Fibroblast of villous mesenchyme (primary cell): ENCODE measurements around the gene CCDC85B. TPM values are rescaled to one million over a fixed set of nuclear protein-coding genes. Genes with fewer than 3 reads are reported as not detected.

Source experiments
- DNase-seq: peaks from one replicate; pipeline ENCODE4 v3.0.0-alpha.2; 2010; ENCODE audit warnings: low read depth
- H3K4me3 ChIP-seq: 2 replicates; pipeline ENCODE4 v1.5.1; 2011; ENCODE audit warnings: low read depth, mild to moderate bottlenecking, low read length
- total RNA-seq: library from RNA; depleted of rRNA; stranded (reverse); fragments of >200 nt; gene quantifications from 2 replicates; pipeline ENCODE4 v1.2.3, GENCODE V29; 2012
- TF ChIP-seq, protein P1 (sequence below): IDR thresholded peaks from 2 replicates; pipeline ENCODE4 v1.5.1; 2012; ENCODE audit warnings: low read depth, mild to moderate bottlenecking, low read length; ENCODE audit not compliant: insufficient read depth

Gene CCDC85B
- total RNA-seq, 1 donor = 37.1 TPM

- TF ChIP-seq, protein P1, sequence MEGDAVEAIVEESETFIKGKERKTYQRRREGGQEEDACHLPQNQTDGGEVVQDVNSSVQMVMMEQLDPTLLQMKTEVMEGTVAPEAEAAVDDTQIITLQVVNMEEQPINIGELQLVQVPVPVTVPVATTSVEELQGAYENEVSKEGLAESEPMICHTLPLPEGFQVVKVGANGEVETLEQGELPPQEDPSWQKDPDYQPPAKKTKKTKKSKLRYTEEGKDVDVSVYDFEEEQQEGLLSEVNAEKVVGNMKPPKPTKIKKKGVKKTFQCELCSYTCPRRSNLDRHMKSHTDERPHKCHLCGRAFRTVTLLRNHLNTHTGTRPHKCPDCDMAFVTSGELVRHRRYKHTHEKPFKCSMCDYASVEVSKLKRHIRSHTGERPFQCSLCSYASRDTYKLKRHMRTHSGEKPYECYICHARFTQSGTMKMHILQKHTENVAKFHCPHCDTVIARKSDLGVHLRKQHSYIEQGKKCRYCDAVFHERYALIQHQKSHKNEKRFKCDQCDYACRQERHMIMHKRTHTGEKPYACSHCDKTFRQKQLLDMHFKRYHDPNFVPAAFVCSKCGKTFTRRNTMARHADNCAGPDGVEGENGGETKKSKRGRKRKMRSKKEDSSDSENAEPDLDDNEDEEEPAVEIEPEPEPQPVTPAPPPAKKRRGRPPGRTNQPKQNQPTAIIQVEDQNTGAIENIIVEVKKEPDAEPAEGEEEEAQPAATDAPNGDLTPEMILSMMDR = no peak
- H3K4me3 ChIP-seq = peak overlapping the region; percentile 18
- peak; percentile 96 for DNase-seq
These were observed 25.4 kb downstream of the CCDC85B start for GRCh38 chr11:65915821-65916251.

- H3K4me3 ChIP-seq = peak overlapping the region; percentile 18
- TF ChIP-seq, protein P1 = no peak
These were observed 25.9 kb downstream of the CCDC85B start for GRCh38 chr11:65916391-65916790.

DNA sequence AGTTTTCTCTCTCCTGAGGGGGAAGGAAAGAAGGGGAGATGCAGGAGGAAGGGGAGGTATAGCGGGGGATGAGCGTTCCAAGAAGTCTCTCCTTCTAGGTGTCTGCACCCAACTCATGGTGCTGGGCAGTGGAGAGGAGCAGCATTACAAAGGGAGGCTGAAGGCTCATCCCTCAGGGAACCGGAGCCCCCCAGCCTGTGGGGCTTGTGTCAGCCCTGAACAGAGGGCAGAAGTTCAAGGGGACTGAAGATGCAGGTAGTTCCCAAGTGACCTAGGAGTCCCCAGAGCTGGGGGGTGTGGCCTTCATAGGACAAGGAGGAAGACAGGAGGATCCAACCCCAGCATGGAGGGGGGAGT, 26.6 kb downstream of the CCDC85B start:
- H3K4me3 ChIP-seq = peak overlapping the region; percentile 94
- no peak for DNase-seq
- TF ChIP-seq, protein P1 = no peak

More at GRCh38 chr11:65916391-65916790, 25.9 kb downstream of the CCDC85B start:
- no peak for DNase-seq

- H3K4me3 ChIP-seq = peak overlapping the region; percentile 94
- TF ChIP-seq, protein P1 = no peak
- DNase-seq = no peak
These were observed 27.1 kb downstream of the CCDC85B start for GRCh38 chr11:65917434-65918210.

DNA sequence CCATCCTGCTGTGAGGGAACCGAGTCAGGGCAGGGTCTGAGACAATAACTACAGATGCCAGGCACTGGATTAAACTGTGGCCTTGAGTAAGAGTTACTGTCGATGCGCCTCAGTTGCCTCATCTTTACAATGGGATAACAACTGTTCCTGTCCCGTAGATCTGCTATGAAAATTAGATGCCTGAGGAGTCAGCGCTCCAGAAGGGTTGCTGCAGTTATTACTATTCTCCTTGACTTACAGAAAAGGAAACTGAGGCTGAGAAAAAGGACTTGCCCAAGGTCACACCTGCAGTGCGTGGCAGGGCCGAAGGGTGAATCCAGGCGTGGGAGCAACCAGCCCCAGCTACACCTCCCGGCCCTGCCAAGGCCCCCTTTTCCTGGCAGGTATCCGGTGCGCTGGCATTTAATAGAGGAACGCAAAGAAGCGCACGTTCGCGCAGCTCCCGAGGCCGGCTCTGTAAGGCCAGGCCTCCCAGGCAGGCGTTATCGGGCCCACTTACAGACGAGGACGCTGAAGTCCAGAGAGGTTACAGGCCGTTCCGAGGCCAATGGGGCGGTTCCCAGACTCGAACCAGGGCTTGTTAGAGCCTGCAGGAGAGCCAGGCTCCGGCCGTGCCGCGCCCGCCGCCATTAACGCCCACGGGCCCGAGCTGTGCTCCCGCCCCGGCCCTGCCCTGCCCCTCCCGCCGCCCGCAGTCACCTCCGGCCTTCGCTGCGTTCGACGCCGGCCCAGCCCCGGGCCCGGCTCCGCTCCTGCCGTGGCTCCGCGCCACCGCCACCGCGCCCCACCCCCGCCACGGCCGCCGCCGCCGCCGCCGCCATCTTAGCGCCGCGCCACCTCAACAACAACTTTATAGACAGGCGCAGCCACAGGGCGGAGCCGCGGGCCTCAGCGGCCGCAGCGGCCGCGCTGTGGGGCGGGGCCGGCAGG, 28.0 kb downstream of the CCDC85B start, which contains the start of gene C11orf68:
Gene C11orf68 (minus strand): TSS at position 852 of the 930 bp plus-strand sequence. CDS start 31 bp downstream, at position 821.
- H3K4me3 ChIP-seq = peak within 1 kb of the TSS; percentile 94
- TF ChIP-seq, protein P1 = no peak
- DNase-seq = no peak

DNA sequence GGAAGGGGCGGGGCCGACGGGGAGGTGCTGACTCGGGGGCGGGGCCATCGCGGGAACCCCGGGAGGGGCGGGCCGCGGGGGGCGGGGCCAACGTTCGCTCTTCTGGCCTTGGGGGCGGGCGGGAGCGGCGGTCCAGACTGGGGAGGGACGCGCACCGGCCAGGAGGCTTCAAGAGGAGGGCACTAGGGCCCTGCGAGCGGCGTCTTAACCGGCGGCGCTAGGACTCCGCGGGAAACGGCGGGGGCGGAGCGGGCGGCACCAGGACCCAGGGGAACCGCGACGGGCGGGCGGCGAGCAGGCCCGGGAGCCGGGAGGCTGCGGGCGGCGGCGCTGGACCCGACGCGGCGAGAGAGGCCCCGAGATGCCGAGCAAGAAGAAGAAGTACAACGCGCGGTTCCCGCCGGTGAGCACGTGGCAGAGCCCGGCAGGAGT, 28.7 kb downstream of the CCDC85B start, which contains the start of gene DRAP1:
Gene DRAP1 (plus strand): TSS at position 286 of the 432 bp plus-strand sequence. CDS start 76 bp downstream, at position 362.
- peak within 1 kb of the TSS; percentile 94 for H3K4me3 ChIP-seq
- peak; percentile 99 for DNase-seq
- TF ChIP-seq, protein P1 = no peak
